GM12801 (cell line): Measurements from ENCODE around the gene KCNQ1.

Experiments
- TF ChIP-seq, protein P1 (sequence below): IDR thresholded peaks from one replicate; pipeline ENCODE4 v1.5.1; 2011; ENCODE audit warnings: control low read depth; ENCODE audit not compliant: insufficient read length; ENCODE audit errors: extremely low read depth

KCNQ1 gene

DNA sequence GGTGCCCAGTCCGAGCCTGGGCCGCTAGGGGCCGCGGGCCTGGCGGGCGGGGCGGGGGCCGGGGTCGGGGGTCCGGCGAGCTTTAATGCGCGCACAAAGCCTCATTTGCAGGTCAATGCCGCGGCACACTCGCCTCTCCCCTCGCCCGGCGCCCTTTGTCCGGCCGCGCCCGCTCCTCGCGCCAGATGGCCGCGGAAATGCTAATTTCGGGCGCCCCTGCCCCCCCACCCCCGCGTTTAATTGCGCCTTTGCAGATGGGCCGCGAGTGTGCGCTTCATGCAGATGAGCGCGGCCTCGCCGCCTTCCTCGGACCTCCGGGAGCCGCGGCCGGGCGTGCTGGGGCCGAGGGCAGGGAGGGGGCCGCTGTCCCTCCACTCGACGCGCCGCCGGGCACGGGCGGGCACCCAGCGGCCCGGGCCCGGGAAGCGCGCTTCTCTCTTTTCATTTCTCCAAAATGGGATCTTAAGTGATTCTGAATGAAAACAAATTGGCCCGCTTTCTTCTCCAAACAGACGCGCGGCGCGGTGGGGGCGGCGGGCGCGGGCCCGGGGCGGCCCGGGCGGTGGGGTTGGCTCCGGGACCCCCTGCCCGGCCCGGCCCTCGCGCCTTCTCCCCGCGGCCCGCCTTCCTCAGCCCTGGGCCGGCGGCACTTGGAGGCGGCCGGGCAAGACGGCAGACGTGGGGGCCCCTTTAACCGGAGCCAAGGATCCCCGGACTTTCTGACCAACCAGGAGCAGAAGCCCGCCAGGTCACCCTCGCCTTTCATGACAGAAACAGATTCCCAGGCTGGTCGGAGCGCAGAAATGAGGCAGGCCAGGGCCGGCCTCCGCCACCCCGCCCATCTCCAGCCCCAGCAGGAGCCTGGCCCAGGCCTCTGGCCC lies 417.8 kb downstream of the KCNQ1 start:
- TF ChIP-seq, protein P1, sequence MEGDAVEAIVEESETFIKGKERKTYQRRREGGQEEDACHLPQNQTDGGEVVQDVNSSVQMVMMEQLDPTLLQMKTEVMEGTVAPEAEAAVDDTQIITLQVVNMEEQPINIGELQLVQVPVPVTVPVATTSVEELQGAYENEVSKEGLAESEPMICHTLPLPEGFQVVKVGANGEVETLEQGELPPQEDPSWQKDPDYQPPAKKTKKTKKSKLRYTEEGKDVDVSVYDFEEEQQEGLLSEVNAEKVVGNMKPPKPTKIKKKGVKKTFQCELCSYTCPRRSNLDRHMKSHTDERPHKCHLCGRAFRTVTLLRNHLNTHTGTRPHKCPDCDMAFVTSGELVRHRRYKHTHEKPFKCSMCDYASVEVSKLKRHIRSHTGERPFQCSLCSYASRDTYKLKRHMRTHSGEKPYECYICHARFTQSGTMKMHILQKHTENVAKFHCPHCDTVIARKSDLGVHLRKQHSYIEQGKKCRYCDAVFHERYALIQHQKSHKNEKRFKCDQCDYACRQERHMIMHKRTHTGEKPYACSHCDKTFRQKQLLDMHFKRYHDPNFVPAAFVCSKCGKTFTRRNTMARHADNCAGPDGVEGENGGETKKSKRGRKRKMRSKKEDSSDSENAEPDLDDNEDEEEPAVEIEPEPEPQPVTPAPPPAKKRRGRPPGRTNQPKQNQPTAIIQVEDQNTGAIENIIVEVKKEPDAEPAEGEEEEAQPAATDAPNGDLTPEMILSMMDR = no peak

DNA sequence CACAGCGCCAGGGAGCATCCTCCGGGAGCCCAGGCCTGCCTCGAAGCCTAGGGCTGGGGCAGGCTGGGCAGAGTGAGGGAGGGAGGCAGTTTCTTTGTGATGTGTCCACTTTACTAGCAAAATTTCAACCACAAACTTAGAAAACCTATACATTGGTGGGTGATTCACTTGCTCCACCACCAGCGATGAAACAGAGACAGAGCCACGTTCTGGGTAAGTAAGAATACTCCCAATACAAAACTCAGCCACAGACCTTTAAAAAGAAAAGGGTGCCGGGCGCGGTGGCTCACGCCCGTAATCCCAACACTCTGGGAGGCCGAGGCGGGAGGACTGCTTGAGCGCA lies 418.4 kb downstream of the KCNQ1 start:
- TF ChIP-seq, protein P1 = no peak

DNA sequence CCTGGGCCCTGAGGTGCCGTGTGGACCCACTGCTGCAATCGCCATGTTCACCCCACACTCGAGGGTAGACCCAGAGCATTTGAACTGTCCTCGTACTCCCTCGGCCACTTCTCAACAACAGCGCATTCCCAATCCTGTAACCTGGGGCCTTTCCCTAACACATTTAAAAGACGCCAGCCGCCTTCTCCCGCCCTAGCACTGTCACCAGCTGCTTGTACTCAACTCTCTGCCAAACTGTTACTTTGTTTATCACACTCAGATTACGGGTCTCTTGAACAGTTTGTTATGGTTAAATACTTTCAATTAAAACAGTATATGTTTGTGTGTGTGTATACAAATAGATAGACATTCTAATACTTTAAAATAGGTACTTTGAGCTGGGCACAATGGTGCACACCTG lies 420.1 kb downstream of the KCNQ1 start:
- TF ChIP-seq, protein P1 = no peak

DNA sequence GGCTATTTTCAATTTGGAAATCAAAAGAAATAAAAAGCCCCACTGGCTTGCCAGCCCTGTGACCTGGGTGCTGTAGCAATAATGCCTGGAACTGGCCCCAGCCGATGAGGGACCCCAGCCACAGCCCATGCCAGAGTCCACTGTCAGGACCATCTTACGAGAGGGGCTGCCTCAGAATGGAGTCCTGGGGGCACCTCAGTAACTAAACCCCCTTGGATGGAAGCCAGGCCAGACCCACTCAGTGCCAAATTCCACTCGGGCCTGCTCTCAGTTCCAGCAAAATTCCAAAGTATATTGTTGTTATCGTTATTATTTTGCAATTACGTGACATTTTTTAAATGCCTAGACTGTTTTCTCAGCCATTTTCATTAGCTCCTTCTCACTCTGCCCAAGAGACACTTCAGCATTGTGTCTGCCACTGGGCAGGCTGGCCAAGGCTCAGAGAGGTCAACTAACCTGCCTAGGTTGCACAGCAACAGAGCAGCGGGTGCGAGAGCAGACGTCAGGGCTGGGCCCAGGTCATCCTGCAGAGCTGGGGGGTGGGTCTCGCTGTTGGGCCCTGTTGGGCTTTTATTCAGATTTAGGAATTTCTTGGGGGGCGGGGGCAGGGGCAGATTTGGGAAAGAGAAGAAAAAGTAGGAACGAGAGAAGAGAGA lies 421.2 kb downstream of the KCNQ1 start:
- TF ChIP-seq, protein P1 = no peak

DNA sequence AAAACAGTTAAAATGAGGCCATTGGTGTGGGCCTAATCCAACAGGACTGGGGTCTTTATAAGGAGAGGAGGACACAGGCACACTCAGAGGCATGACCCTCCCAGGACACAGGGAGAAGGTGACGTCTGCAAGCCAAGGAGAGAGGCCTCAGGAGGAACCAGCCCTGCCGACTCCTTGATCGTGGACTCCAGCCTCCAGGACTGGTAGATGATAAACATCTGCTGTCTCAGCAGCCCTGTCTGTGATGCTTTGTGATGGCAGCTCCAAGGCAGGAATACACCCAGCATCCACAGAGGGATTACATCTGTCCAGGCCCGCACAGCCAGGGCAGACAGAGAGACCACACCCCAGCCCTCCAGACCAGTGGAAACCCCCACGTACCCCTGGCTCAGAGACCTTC lies 422.3 kb downstream of the KCNQ1 start:
- TF ChIP-seq, protein P1 = no peak

DNA sequence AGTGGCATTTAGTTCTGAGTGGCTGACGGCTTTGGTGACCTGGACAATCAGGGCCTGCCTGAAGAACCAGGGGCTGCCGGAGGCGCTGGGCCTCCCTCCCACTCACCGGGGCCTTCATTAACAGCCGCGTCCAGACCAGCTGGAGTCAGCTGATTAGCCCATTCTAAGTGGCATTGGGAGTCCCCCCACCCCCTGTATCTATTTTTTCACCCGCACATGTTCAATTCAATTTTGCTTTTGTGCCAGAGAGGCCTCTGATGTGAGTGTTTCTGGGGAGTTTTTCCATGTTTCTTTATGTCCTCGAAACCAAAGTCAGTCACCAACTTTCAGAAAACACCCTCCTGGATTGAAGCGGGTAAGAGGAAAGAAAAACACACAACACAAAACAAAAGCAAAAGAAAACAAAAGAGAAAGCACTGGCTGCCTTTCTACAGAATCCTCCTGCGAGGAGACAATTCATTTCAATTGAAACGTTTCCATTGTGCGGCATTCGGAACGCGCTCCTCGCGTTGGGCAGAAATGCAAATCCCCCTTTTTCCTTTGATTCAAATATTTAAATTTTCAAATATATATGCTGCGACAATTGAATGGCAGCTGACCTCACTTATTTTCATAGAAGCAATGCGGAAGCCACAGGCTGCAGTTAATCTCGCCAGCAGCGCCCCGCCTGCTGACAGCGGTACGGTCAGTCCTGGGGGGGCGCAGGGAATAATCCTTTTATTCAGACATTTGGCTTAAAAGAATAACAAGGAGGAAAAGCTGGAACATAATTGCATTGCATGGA lies 423.1 kb downstream of the KCNQ1 start:
- TF ChIP-seq, protein P1 = no peak

DNA sequence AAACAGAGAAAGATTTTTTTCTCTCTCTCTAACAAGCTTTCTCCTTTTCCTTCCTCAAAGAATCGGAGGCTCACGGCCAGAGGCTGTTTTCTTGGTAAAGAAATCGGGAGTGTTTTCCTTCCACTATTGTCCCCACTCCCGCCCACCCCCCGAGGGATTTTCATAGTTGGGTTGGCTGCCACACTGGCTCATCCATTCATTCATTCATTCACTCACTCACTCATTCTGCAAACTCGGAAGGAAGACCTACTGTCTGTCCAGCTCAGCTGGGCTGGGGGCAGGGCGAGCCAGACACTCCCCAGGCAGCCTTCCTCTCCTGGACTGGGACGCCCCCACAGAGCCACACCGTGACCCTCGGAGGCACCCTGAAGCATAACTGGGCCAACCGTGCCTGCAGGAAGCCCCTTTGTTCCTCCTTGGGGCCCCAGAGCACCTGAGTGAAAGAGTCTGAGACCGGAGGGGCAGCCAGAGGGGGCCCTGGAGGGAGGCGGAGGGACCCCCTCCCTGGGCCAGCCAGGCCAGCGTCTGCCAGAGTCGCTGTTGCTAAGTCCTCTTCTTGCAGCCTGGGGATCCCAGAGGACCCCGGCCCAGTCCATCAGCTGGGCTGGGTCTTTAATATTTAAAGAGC lies 423.8 kb downstream of the KCNQ1 start:
- TF ChIP-seq, protein P1 = no peak
